IMR-90 (cell line): Measurements from ENCODE around the gene IL22RA1. TPM values are rescaled to one million over a fixed set of nuclear protein-coding genes. Genes with fewer than 3 reads are reported as not detected.

Experiments used
- ATAC-seq: fragments of 200-7000 bp; cut with Tn5 transposase; 2 replicates; pipeline ENCODE4 v1.9.1; 2020; ENCODE audit warnings: low read depth, mild to moderate bottlenecking, moderate library complexity
- BruUV-seq: library from RNA; stranded (reverse); fragments of 400-500 nt; replicated peaks from 2 replicates; lab custom pipeline; 2021; lab: Mats Ljungman, UMichigan
- CTCF ChIA-PET: fragments of 300-600 bp; formaldehyde crosslinking; extraction: SDS; loops from one replicate; lab custom pipeline; 2021; ENCODE audit warnings: antibody characterized with exemption; lab: Yijun Ruan, JAX
- POLR2A ChIA-PET: fragments of 300-600 bp; sonication (Branson Sonifier 250); formaldehyde crosslinking; loops from one replicate; lab custom pipeline; 2022; ENCODE audit warnings: antibody characterized with exemption; ENCODE audit not compliant: unreplicated experiment; lab: Charles Lee
- DNase-seq: peaks from one replicate; pipeline ENCODE4 v3.0.0; 2013
- H2AFZ ChIP-seq: replicated peaks from 2 replicates; pipeline ENCODE3; 2013; ENCODE audit warnings: low read length, mild to moderate bottlenecking; ENCODE audit not compliant: poor library complexity
- H2AK5ac ChIP-seq: 2 replicates; pipeline ENCODE4 v1.6.1; 2013; ENCODE audit warnings: low read depth, low read length, inconsistent platforms
- H2AK9ac ChIP-seq: replicated peaks from 2 replicates; pipeline ENCODE3; 2013; ENCODE audit warnings: mild to moderate bottlenecking, low read depth, low read length, moderate library complexity; ENCODE audit not compliant: poor library complexity
- H2BK120ac ChIP-seq: 2 replicates; pipeline ENCODE4 v1.6.1; 2013; ENCODE audit warnings: low read depth, low read length, inconsistent platforms
- H2BK15ac ChIP-seq: 3 replicates; pipeline ENCODE4 v1.6.1; 2013; ENCODE audit warnings: low read depth, low read length, inconsistent platforms
- H2BK20ac ChIP-seq: 2 replicates; pipeline ENCODE4 v1.6.1; 2013; ENCODE audit warnings: low read depth, mild to moderate bottlenecking, inconsistent platforms, low read length, moderate library complexity
- H2BK5ac ChIP-seq: 2 replicates; pipeline ENCODE4 v1.6.1; 2013; ENCODE audit warnings: mild to moderate bottlenecking, low read depth, low read length, inconsistent platforms; ENCODE audit not compliant: poor library complexity, severe bottlenecking
- H3K14ac ChIP-seq: replicated peaks from 2 replicates; pipeline ENCODE4 v1.6.1; 2013; ENCODE audit warnings: low read depth, low read length, inconsistent platforms
- H3K18ac ChIP-seq: 2 replicates; pipeline ENCODE4 v1.6.1; 2013; ENCODE audit warnings: low read depth, low read length, control low read depth
- H3K23ac ChIP-seq: 2 replicates; pipeline ENCODE4 v1.6.1; 2013; ENCODE audit warnings: low read depth, low read length, inconsistent platforms
- H3K27ac ChIP-seq: 2 replicates; pipeline ENCODE4 v1.5.1; 2013; ENCODE audit warnings: mild to moderate bottlenecking, control low read depth, low read length; ENCODE audit not compliant: insufficient read depth
- H3K27me3 ChIP-seq: 2 replicates; pipeline ENCODE4 v1.6.1; 2013; ENCODE audit warnings: low read length; ENCODE audit not compliant: control insufficient read depth, insufficient read depth
- H3K36me3 ChIP-seq: 2 replicates; pipeline ENCODE4 v1.6.1; 2013; ENCODE audit warnings: low read length, mixed read lengths; ENCODE audit not compliant: control insufficient read depth, insufficient read depth
- H3K4ac ChIP-seq: 2 replicates; pipeline ENCODE4 v1.6.1; 2013; ENCODE audit warnings: low read depth, low read length, inconsistent platforms
- H3K4me1 ChIP-seq: 2 replicates; pipeline ENCODE4 v1.6.1; 2013; ENCODE audit warnings: low read length, mixed read lengths; ENCODE audit not compliant: control insufficient read depth, insufficient read depth
- H3K4me2 ChIP-seq: 2 replicates; pipeline ENCODE4 v1.6.1; 2013; ENCODE audit warnings: low read depth, mild to moderate bottlenecking, control low read depth, low read length, moderate library complexity
- H3K4me3 ChIP-seq: 2 replicates; pipeline ENCODE4 v1.5.1; 2013; ENCODE audit warnings: low read depth, mild to moderate bottlenecking, control low read depth, low read length, moderate library complexity; ENCODE audit not compliant: insufficient read depth
- H3K56ac ChIP-seq: 2 replicates; pipeline ENCODE4 v1.6.1; 2013; ENCODE audit warnings: low read length, inconsistent platforms; ENCODE audit not compliant: insufficient read depth; ENCODE audit errors: extremely low read depth
- H3K79me1 ChIP-seq, 2 experiments: 2 replicates each; pipeline ENCODE4 v1.6.1; 2013; ENCODE audit warnings: low read length in 2 of 2, inconsistent platforms in 1 of 2, low read depth in 1 of 2
- H3K9ac ChIP-seq: 2 replicates; pipeline ENCODE4 v1.6.1; 2013; ENCODE audit warnings: low read depth, low read length, control low read depth
- H3K9me1 ChIP-seq: 2 replicates; pipeline ENCODE4 v1.6.1; 2013; ENCODE audit warnings: low read length, inconsistent platforms; ENCODE audit not compliant: insufficient read depth
- H3K9me3 ChIP-seq: 2 replicates; pipeline ENCODE4 v1.6.1; 2013; ENCODE audit warnings: low read length; ENCODE audit not compliant: control insufficient read depth, insufficient read depth
- H4K20me1 ChIP-seq: 2 replicates; pipeline ENCODE4 v1.6.1; 2013; ENCODE audit warnings: low read length, inconsistent platforms; ENCODE audit not compliant: insufficient read depth
- H4K5ac ChIP-seq: 2 replicates; pipeline ENCODE4 v1.6.1; 2013; ENCODE audit warnings: mild to moderate bottlenecking, low read depth, low read length, control low read depth
- H4K8ac ChIP-seq, 2 experiments: 2 replicates each; pipeline ENCODE4 v1.6.1; 2013; ENCODE audit warnings: low read depth in 2 of 2, low read length in 2 of 2, control low read depth in 1 of 2, inconsistent platforms in 1 of 2
- H4K91ac ChIP-seq: 2 replicates; pipeline ENCODE4 v1.6.1; 2013; ENCODE audit warnings: low read depth, low read length, inconsistent platforms; ENCODE audit not compliant: insufficient read depth
- BHLHE40 ChIP-seq: fragments of 150-350 bp; IDR thresholded peaks from 2 replicates; pipeline ENCODE4 v1.6.1; 2016; ENCODE audit warnings: mild to moderate bottlenecking, low read depth, low read length
- CEBPB ChIP-seq: IDR thresholded peaks from 2 replicates; pipeline ENCODE4 v1.6.1; 2012; ENCODE audit warnings: low read depth, low read length, improper control_type of control experiment
- CHD1 ChIP-seq: IDR thresholded peaks from 2 replicates; pipeline ENCODE4 v1.6.1; 2012; ENCODE audit warnings: low read depth, low read length, improper control_type of control experiment
- CTCF ChIP-seq: conservative IDR thresholded peaks from 2 replicates; pipeline ENCODE4 v1.5.1; 2012; ENCODE audit warnings: mild to moderate bottlenecking, low read depth, low read length, improper control_type of control experiment
- FOS ChIP-seq: fragments of 150-350 bp; IDR thresholded peaks from 2 replicates; pipeline ENCODE4 v1.6.1; 2016; ENCODE audit warnings: low read depth, low read length
- MXI1 ChIP-seq: IDR thresholded peaks from 2 replicates; pipeline ENCODE4 v1.6.1; 2012; ENCODE audit warnings: low read depth, mild to moderate bottlenecking, low read length, moderate library complexity, borderline replicate concordance
- NFE2L2 ChIP-seq: fragments of 150-350 bp; IDR thresholded peaks from 2 replicates; pipeline ENCODE4 v1.6.1; 2016; ENCODE audit warnings: low read depth, mild to moderate bottlenecking, low read length
- POLR2A ChIP-seq: IDR thresholded peaks from 2 replicates; pipeline ENCODE4 v1.6.1; 2012; ENCODE audit warnings: mild to moderate bottlenecking, low read depth, low read length
- RCOR1 ChIP-seq: IDR thresholded peaks from 2 replicates; pipeline ENCODE4 v1.6.1; 2012; ENCODE audit warnings: mild to moderate bottlenecking, low read length, improper control_type of control experiment; ENCODE audit not compliant: insufficient replicate concordance
- RFX5 ChIP-seq: IDR thresholded peaks from 2 replicates; pipeline ENCODE4 v1.8.0; 2012; ENCODE audit warnings: low read depth, mild to moderate bottlenecking, low read length, moderate library complexity
- SMC3 ChIP-seq: fragments of 150-350 bp; IDR thresholded peaks from 2 replicates; pipeline ENCODE4 v1.6.1; 2016; ENCODE audit warnings: low read depth, mild to moderate bottlenecking, antibody characterized with exemption, low read length, moderate library complexity
- USF2 ChIP-seq: fragments of 150-350 bp; IDR thresholded peaks from 2 replicates; pipeline ENCODE4 v1.6.1; 2017; ENCODE audit warnings: mild to moderate bottlenecking, antibody characterized with exemption, low read length, low read depth
- WGBS, 2 experiments: methylation state at CpG; one replicate each; pipeline versions ENCODE4 v1.1.5 to v1.1.7; 2013; ENCODE audit warnings: missing lambda C conversion rate in 2 of 2; ENCODE audit not compliant: insufficient read length in 1 of 2; ENCODE audit errors: extremely low coverage in 2 of 2; 5-methylcytosine and 5-hydroxymethylcytosine counted together
- dilution Hi-C: fragments of 300-500 bp; cut with HindIII; formaldehyde crosslinking; loops from one replicate; pipeline ENCODE4 v1.14.3; 2018; ENCODE audit warnings: low sequenced_read_pairs; ENCODE audit not compliant: unreplicated experiment
- in situ Hi-C: fragments of 300-500 bp; cut with MboI; formaldehyde crosslinking; loops from 3 replicates; pipeline ENCODE4 v1.14.3; 2019; ENCODE audit warnings: low sequenced_read_pairs, inconsistent platforms, mixed read lengths
- intact Hi-C: fragments of 100-400 bp; cut with micrococcal nuclease; formaldehyde crosslinking; loops from 2 replicates; pipeline ENCODE4 v1.10.0; 2022
- polyA plus RNA-seq, 3 experiments: library from polyadenylated mRNA; depleted of rRNA; stranded (reverse); fragments of >200 nt; gene quantifications; 2 replicates each; pipeline ENCODE4 v1.2.3, GENCODE V29; 2012; ENCODE audit warnings: low replicate concordance in 1 of 3
- total RNA-seq: library from RNA; depleted of rRNA; stranded (reverse); fragments of >200 nt; gene quantifications from 2 replicates; pipeline ENCODE4 v1.2.3, GENCODE V29; 2012

Gene IL22RA1
- total and polyA plus RNA-seq, 2 of the 4 experiments (the other 2 are of a cell fraction): not detected

- no peak within 1 kb of the TSS for H2BK5ac ChIP-seq
- no peak within 1 kb of the TSS for H3K18ac ChIP-seq
- H3K9me3 ChIP-seq: no peaks in the 10 kb centered on the region; the same call in 1 of the 2 replicates
- no peaks in the 10 kb centered on the region for H4K20me1 ChIP-seq
- peaks cover 36% of the 10 kb centered on the region for H3K27me3 ChIP-seq
- in situ Hi-C loops: no loop called here
- DNase-seq (no peak), ATAC-seq (peak; percentile 55)
- peak within 1 kb of the TSS; percentile 69 for H2AFZ ChIP-seq
- H3K27ac ChIP-seq: no peak within 1 kb of the TSS
- WGBS, 2 experiments: 1% methylated on average over 18 of the region's 74 CpGs; no CpG with 5 or more reads in 1 of the 2 experiments
- H3K4me3 ChIP-seq: peak within 1 kb of the TSS; percentile 31
- no peak within 1 kb of the TSS for H4K5ac ChIP-seq
- POLR2A ChIA-PET: no interaction called here
- H3K4me1 ChIP-seq: peaks cover 2% of the 10 kb centered on the region
- H4K91ac ChIP-seq: no peak within 1 kb of the TSS
- CTCF ChIA-PET: no interaction called here
- no peaks in the 10 kb centered on the region for H3K79me1 ChIP-seq
- no peak within 1 kb of the TSS for H3K4ac ChIP-seq
- no peak within 1 kb of the TSS for H3K14ac ChIP-seq
- peak within 1 kb of the TSS; percentile 78 for H3K4me2 ChIP-seq
- no peak within 1 kb of the TSS for H2AK5ac ChIP-seq
- intact Hi-C loops: no loop called here
- dilution Hi-C loops: no loop called here
- H4K8ac ChIP-seq: no peak within 1 kb of the TSS
- no peak within 1 kb of the TSS for H3K9ac ChIP-seq
- no peak within 1 kb of the TSS for H2BK20ac ChIP-seq
- peak within 1 kb of the TSS; percentile 13 for H2AK9ac ChIP-seq
- no peak for TF ChIP-seq RCOR1
- TF ChIP-seq MXI1: no peak
- TF ChIP-seq CEBPB: no peak
- TF ChIP-seq FOS: no peak
- TF ChIP-seq BHLHE40: no peak
- no peak for TF ChIP-seq RFX5
- no peak for TF ChIP-seq POLR2A
- no peak for TF ChIP-seq CHD1
- TF ChIP-seq NFE2L2: no peak
- no peak for TF ChIP-seq USF2
- no peak for TF ChIP-seq SMC3
- TF ChIP-seq CTCF: no peak
- no peak within 1 kb of the TSS for H2BK120ac ChIP-seq
- no peak within 1 kb of the TSS for H2BK15ac ChIP-seq
- H3K9me1 ChIP-seq: peaks cover 3% of the 10 kb centered on the region; the same call in 1 of the 2 replicates
- no peak within 1 kb of the TSS for H3K23ac ChIP-seq
- no TSS peak for BruUV-seq
- H3K56ac ChIP-seq: no peak within 1 kb of the TSS
- H3K36me3 ChIP-seq: no peaks in the 10 kb centered on the region
These were observed 44.3 kb upstream of the IL22RA1 start, which contains the start of gene IFNLR1 for GRCh38 chr1:24186993-24187790. TSS of gene IFNLR1 (minus strand) at chr1:24187289. CDS start at chr1:24187248, 41 bp downstream.
